HG03066 (cell line): ENCODE results near the gene SPOCK1.

Source experiments
- ATAC-seq: cut with Tn5 transposase; IDR thresholded peaks from one replicate; pipeline ENCODE4 v1.9.1; 2021; ENCODE audit warnings: low read depth; ENCODE audit not compliant: unreplicated experiment

The SPOCK1 gene

DNA sequence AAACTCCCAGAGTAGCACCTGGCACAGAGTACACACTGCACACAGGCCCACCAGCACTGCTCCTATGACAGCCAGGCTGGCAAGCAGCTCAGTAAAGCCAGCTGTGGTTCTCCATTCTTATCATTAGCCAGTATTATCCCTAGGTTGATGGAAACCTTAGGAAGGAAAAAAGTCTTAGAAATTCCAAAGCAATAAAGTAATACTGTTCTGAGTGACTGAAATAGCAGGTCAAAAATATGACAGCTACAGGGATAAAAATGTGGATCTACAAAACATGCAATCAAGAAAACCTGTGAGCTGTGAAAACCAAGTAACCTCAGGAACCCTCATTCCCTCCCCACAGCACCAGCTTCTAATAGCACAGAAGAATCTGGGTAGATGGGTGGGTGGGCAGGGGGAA is 403.5 kb downstream of the SPOCK1 start:
- no peak for ATAC-seq

DNA sequence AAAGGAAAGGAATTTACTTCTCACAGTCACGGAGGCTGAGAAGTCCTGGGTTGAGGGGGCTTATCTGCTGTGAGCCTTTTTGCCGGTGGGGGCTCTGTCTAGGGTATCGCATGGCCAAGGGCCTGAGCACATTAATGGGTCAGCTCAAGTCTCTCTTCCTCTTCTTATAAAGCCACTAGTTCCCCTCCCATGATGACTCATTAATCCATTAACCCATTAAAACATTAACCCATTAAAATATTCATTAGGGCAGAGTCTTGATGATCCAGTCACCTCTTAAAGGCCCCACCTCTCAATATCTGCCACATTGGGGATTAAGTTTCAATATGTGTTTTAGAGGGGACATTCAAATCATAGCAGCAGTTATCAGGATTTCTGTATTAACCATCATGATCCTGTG is 406.3 kb downstream of the SPOCK1 start:
- ATAC-seq = no peak

DNA sequence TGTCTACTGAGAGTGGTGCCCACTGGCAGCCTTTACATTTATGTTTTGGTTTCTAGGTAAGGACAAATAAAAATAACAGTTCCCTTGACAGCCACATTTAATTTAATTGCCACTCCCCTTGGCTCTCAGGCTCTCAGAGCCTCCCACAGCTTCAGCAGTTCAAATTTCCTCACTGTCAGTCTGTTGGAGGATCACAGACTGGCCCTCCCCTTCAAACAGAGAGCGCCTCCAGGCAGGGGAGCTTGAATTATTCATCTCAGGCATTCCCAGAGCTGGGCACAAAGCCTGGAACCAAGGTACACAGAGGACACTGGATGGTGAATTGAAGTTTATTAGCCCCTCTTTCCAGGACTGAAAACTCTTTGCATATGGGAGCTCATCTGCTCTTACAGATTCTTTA is 407.7 kb downstream of the SPOCK1 start:
- no peak for ATAC-seq

DNA sequence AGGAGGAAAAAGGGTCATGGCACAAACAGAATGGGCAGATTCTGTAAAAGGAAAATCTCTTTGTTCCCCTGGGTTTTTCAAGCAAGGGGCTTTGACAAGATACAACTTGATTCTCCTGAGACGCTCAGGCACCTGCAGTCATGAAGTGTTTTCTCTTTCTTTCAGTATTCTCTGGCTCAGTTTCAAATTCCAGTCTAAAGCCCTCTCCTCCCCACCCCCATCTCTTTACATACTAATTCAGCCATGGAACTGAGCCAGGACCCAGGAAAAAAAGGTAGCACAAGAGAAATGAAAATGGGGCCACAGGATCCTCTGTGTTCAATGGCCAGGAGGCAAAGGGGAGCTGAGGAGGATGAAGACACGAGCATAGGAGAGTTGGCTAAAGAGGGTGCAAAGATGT is 408.4 kb downstream of the SPOCK1 start:
- no peak for ATAC-seq

DNA sequence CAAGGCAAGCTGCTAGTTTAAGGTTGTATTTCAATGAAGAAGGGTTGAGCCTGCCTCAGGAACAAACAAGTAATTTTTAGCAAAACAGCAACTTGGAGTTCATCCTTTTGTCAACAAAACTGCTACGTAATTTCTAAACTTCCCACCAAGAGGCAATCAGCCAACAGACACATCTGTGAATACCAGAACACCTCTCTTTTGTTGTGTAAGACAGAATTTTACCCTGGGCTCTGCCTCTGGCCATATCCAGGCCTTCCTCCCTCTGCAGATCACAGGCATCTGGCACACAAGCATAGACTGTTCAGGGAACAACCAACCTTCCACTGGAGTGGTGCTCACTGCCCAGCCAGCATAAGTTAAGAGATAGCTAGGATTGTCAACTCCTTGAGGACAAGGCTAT is 409.0 kb downstream of the SPOCK1 start:
- no peak for ATAC-seq

DNA sequence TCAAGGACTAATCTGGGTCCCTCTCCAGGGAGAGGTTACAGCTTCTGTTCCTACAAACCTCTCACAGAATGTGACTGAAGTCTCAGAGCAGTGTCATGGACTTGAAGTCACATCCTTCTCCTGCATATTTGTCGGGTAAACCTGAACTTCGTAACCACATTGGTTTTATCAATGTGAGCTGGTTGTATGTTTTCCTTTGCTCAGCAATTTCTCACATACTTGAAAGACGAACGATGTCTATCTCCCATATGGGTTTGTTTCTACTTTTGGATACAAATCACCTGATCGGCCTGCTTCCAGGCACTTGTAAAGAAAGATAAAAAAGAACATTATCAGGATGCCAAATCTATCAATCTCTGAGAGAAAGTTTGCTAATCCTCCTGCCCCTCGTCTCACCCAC is 411.0 kb downstream of the SPOCK1 start:
- no peak for ATAC-seq

DNA sequence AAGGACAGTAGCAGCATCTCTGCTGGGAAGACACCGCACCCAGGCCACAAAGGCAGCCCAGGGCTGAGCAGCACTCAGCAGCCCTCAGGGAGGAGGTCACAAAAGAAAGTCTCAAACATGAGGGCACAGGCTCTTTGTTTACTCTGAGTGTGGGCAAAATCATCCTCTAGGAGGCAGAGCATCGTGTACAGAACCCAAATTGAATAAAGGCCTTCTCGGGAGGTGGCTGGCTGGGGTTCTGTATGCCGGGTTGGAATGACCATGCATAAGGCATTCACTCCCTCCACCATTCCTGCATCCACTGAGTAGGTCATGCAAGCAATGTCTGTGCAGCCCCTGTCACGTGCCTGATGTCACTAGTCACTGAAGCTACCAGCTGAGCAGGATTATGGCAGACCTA is 412.8 kb downstream of the SPOCK1 start:
- no peak for ATAC-seq

DNA sequence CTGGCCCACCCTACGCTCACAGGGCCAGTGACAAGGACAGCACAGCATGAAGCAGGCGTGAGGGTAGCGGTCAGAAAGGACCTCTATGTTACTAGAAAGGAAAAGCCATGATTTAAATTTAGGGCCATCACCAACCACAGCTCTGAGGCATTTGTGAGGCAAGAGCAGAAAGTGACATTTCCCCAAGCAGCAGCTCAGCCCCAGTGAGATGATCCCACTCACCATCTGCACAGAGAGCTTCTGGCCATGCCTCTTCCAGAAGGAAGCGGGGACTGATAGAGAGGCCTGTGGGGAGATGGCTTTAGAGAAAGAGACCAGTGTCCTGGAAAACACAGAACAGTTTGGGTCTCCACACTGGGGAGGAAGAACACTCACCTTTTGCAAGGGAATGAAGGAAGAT is 413.9 kb downstream of the SPOCK1 start:
- ATAC-seq = no peak

DNA sequence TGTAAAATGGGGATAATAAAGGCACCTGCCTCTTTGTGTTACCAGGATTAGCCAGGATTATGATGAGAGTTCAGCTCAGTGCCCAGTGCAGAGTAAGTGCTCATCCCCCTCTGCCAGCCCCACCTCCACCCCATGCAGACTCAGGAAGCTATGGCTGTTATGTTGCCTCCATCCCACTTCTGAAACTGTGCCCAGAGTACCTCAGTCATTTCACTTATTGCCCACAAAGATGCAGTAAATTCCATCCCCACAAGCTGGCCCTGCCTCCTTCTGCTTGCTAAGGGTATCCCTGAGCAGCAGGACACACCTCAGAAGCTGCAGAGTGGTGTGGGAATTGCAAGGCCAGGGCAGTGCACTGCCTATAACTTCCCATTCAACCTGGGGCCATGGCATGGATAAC is 415.1 kb downstream of the SPOCK1 start:
- no peak for ATAC-seq

DNA sequence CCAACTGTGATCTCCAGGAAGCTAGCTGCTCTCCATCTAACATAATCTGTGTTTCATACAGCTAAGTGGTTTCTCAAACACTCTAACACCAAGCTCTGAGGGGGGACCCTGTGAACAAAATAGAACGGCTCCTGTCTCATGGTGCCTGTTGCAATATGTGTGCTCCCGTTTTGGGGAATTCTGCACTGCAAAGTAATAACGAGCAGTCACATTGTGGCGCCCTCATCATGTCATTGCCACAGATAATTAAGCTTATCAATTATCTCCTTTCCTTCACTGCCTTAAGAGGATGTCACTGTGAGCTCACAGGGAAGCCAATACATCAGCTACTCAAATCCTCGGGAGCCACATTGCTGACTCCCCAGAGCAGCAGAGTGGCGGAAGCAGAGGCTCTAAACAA is 416.2 kb downstream of the SPOCK1 start:
- ATAC-seq = no peak

DNA sequence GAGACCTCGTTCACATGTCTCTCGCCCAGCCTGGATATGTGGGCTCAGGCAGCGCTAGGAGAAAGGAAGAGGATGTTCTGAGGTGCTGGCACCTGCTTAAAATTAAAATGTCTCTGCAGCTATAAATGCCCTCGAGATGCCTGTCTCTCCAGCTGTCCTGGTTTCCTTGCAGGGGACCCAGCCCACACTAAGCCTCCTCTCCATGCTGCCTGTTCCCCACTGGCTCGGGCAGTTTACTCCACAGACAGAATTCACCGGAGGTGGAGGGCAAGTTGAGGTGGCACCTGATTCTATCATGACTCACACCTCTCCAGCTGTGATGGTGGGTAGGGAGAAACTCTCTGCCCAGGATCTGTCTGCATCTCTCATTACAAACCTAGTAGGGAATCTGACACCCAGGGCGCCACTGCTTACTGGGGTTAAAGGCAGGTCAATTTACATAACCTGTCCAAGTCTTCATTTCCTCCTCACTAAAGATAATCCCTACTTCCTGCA is 420.9 kb downstream of the SPOCK1 start:
- ATAC-seq = no peak

DNA sequence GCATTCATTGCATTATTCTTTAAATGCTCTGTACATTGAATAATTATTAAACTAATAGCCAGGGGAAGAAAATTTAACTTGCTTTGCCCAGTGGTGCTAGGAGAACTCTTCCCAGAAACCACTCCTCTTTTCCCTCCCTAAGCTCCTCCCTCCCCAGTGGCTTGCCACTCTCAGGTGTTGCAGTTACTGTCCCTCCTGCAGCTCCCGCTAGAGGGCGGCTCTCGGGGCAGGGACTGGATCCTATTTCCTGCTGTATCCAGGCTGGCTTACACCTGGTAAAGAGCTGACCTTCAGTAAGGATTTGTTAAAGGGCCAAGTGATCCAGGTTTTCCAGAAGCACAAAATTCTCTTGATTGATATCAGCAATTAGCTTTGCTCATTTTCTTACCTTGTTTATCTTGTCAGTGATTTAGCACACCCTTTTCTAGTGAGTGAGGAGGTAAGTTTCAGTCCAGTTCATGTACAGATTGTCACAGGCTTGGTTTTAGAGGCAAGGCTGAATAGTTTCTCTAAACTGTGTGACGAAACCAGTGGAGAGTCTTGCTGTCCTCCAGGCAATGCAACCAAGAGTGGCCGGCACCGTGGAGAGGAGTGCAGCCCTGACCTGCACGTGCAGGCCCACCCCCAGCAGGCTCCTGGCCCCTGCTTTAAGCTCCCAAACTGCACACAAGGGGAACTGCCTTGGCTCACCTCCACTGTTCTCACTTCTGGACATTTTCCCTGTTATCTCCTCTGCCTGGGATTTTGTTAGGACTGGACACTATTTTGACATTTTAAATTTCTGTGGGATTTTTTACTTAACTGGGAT is 423.8 kb downstream of the SPOCK1 start:
- ATAC-seq = no peak

DNA sequence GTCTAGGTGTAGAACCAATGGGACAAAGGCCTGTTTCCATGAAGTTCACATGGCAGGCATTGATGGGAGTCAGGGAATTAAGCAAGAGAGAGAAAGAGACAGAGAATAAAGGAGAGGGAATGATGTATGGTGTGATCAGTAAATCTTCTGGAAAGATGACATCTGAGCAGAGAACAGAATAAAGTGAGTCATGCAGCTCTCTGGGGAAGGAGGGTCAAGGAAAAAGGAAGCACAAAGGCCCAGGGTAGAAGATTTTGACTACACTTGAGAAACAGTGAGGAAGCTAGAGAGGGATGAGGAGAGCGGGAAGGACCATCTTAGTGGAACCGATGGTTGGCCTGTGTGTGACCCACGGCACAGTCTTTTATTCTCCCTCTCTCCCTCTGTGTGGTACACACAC is 425.9 kb downstream of the SPOCK1 start:
- no peak for ATAC-seq

DNA sequence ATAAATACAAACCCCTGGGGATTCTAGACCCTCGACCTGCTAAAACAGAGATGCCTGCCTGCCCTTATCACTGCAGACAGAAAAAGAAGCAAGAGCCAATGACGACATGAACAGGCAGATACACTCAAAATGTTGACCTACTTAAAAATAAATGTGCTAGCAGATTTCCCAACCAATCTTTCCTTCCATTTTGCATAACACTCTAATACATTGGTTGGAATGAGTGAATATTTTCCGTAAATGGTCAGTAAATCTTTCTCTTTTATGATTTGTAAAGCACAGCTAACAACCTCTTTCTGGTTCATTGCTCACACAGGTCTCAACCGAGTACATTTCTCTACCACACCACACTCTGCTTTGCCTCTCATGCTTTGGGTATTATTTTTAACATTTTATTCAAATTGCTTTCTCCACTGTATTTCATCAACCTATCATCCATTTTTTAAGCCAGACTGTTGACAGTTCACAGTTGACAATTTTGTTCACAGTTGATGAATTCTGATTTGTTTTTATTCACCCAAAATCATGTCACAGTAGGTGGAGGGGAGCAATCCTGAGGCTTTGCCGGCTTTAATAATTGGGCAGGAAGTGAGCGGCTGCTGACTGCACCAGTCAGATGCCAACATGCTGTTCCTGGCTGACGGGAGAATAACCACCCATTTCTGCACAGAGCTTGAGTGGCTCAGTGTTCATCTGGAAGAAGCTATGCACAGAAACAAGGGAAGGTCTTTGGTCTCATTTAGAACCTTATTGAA is 426.6 kb downstream of the SPOCK1 start:
- no peak for ATAC-seq

DNA sequence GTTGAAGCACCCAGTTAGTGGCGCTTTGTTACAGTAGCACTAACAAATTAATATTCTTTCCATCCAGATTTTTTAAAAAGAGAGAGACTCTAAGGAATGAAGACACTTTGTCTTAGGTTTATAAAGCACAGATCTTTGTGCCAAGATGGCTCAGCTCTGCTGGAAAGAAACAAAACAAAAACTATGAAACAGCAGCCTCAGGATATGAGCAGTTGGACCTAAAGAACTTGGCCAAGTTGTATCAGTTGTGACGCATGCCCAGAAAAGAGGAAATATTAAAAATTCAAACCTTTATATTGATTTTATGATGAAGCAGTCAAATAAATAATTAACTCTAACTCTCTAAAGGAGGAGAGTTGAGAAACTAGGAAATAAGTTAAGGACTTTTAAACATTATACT is 427.2 kb downstream of the SPOCK1 start:
- no peak for ATAC-seq

DNA sequence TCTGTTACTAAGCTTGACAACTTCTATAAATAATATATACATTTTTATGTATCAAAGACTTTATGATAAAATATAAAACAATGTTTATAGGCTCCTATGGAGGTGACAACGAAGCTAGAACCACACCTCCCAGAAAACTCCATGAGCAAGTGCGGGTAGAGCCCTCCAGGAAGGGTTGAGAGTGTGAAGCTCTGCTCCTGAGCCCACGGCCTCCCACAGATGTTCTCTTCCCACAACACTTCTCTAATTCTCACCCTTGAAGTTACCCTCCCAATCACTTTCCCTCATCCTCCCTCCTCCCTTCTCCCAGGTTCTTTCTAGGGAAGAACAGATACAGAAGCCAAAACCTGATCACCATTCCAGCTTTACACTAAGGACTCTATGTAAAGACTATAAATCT is 427.6 kb downstream of the SPOCK1 start:
- ATAC-seq = no peak

DNA sequence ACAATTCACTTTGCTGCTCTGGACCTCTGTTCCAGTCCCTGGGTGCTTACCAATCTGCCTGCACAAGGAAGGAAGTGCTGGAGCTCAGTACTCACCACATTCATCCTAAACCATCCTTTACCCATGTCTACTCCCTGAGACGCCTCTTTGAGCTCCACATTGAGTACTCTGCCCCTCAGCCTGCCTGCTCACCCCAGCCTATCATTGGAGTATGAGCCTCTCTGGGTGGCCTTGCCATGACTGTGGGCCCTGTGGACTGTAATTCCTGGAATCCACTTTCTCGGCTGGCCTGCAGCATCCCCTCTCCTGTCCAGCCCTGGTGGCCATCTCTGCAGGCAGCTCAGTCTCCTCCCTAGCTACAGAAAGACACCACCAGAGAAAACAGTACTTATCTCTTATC is 428.6 kb downstream of the SPOCK1 start:
- no peak for ATAC-seq

DNA sequence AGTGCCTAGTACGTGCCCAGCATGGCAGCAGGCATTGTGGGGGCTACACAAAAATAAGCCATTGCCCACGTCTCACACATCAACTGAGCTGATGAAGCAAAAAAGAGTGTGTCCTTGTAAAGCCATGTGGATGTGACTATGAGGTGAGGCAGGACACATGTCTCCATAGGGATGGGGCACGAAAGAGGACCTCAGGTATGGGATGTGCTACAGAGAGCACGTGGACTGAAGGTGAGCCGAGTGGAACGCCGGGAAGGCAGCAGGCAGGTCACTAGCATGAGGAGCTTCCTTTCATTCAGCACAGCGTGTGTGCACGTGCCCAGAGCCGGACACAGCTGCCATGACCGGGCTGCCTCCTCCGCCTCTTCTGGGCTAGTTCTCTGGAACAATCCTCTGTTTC is 429.8 kb downstream of the SPOCK1 start:
- no peak for ATAC-seq

DNA sequence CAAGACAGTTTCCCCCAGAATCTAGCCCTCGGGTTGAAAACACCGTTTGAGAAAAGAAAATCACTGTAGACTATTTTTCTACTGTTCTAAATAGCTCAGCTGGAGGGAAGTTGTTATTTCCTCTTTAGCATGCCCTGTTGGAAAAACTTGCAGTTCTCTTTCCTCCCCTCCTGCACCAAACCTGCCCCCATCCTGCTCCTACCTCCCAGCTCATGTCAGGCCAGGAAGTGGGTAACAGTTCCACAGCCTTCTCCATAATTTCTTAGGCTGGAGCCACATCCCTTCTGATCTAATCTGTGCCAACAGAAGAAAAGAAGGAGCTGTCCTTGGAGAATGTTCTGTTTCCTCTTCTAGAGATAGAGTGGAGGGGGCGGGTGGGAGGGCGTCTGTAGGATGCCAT is 437.7 kb downstream of the SPOCK1 start:
- ATAC-seq = no peak

DNA sequence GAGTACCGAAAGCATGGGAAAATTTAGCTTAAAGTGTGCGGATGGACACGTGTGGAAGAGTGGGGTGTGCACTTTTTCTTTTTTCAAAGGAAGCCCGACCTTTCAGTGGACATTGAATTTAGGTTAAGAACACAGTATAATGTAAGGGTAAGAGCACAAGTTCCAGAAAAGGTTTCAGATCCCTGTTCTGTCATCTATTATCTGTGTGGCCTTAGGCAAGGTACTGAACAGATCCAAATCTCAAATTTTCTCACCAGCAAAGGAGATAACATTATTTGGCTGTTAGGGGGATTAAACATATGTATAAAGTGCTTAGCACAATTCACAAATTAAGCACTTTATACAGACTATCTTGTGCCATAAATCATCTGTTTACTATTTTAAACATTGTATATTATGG is 441.0 kb downstream of the SPOCK1 start:
- no peak for ATAC-seq

DNA sequence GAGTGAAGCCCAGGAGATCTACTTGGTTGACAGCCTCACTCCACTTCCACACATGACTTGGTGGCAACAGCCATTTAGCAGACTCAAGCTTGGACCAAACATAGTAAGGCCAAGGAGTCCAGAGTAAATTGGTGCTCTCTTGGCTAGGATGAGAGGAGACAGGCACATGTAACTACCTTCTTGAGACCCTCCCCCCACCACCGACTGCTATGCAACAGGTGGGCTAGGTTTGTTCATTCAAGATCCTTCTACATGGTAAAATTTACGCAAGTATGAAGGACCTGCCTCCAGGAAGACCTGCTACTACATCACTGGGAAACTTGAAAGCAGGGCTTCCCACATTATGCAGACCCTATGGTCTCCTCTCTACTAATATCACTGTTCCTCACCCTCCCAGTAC is 442.4 kb downstream of the SPOCK1 start:
- ATAC-seq = no peak

DNA sequence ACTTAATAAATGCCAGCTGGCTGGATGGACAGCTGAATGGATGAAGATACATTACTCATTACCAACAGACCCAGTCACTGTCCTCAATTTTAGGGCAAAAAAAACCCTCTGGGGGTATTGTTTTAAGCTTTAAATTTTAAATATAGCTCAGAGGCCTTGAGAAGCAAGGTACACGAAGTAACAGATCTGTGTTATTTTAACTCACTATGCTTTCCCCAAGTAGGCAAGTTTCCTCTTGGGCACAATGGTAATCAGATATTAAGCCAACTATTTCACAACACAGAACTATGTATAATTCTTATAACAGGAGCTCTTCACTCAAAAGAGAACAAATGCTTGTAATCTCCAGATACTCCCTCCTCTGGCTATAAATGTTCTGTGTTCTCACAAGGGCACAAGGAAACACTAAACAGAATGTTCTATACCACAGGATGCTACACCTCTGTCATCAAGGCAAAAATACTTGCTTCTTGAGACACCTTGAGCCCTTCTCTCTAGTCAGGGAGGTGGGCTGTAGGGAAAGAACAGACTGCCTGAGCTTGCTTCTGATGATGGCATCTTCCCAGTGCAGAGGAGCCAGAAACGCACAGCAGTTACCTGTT is 443.8 kb downstream of the SPOCK1 start:
- ATAC-seq = no peak
